Suppressor macrophage treated with lipopolysaccharide for 4 hours (primary cell): ENCODE data around the gene ABCA4.
"Not testable (repeated sequence)": the region's sequence is repeated elsewhere in the genome, so short reads cannot be mapped to it uniquely, and the experiment has no call there.

ENCODE experiments used
- DNase-seq: peaks from one replicate; pipeline ENCODE4 v3.0.0-alpha.2; 2020

The ABCA4 gene

GRCh38 chr1:93969371-93969770, 151.6 kb downstream of the ABCA4 start:
- no peak for DNase-seq

GRCh38 chr1:93967306-93967705, 153.6 kb downstream of the ABCA4 start:
- no peak for DNase-seq

GRCh38 chr1:93965888-93966287, 155.1 kb downstream of the ABCA4 start:
- no peak for DNase-seq

- no peak for DNase-seq
These were observed 155.7 kb downstream of the ABCA4 start for GRCh38 chr1:93965256-93965655.

GRCh38 chr1:93964777-93965200, 156.2 kb downstream of the ABCA4 start:
- no peak for DNase-seq

GRCh38 chr1:93964096-93964776, 156.7 kb downstream of the ABCA4 start:
- DNase-seq: no peak

GRCh38 chr1:93963585-93963984, 157.4 kb downstream of the ABCA4 start:
- no peak for DNase-seq

- DNase-seq: no peak
These were observed 159.0 kb downstream of the ABCA4 start for GRCh38 chr1:93961906-93962305.

- no peak for DNase-seq
These were observed 159.5 kb downstream of the ABCA4 start for GRCh38 chr1:93961443-93961842.

- DNase-seq: no peak
These were observed 160.3 kb downstream of the ABCA4 start for GRCh38 chr1:93960641-93961147.

GRCh38 chr1:93959413-93959812, 161.5 kb downstream of the ABCA4 start:
- no peak for DNase-seq

- DNase-seq: peak; percentile 4
These were observed 162.2 kb downstream of the ABCA4 start for GRCh38 chr1:93958726-93959100.

GRCh38 chr1:93958032-93958725, 162.8 kb downstream of the ABCA4 start:
- DNase-seq: no peak

GRCh38 chr1:93955765-93956164, 165.2 kb downstream of the ABCA4 start:
- no peak for DNase-seq

- DNase-seq: not testable (repeated sequence)
These were observed 173.8 kb downstream of the ABCA4 start for GRCh38 chr1:93947002-93947686.
